ENCODE measurements around the gene TTC31.
A peak's percentile ranks its signal among the peaks of the same experiment; 100 is the strongest.

The TTC31 gene

GRCh38 chr2:74440378-74441169, 42.3 kb upstream of the TTC31 start:
- peak; percentile 31; the same call in 1 of the 2 replicates for TF ChIP-seq CTCF (conservative IDR thresholded peaks at IDR 0.05)
- peak overlapping the region; percentile 93 for H3K27ac ChIP-seq

GRCh38 chr2:74441170-74441689, 41.7 kb upstream of the TTC31 start:
- peak overlapping the region; percentile 93 for H3K27ac ChIP-seq
- no peak for TF ChIP-seq CTCF (conservative IDR thresholded peaks at IDR 0.05)

- peak within 1 kb of the TSS; percentile 93 for H3K27ac ChIP-seq
- no peak for TF ChIP-seq CTCF (conservative IDR thresholded peaks at IDR 0.05)
Observed at GRCh38 chr2:74441690-74442482, 41.0 kb upstream of the TTC31 start, which contains the start of gene RTKN. TSS of gene RTKN (minus strand) at chr2:74441937. CDS start at chr2:74441816, 121 bp downstream.

GRCh38 chr2:74442483-74443297, 40.2 kb upstream of the TTC31 start:
- peak overlapping the region; percentile 93 for H3K27ac ChIP-seq

GRCh38 chr2:74444498-74445318, 38.2 kb upstream of the TTC31 start:
- no peak overlapping the region for H3K27ac ChIP-seq
- no peak for TF ChIP-seq CTCF (conservative IDR thresholded peaks at IDR 0.05)

GRCh38 chr2:74447230-74447999, 35.5 kb upstream of the TTC31 start:
- H3K27ac ChIP-seq: no peak overlapping the region

More at GRCh38 chr2:74447230-74447999, 35.5 kb upstream of the TTC31 start:
- TF ChIP-seq CTCF (conservative IDR thresholded peaks at IDR 0.05): no peak
